ENCODE measurements around the gene ACSF2. TPM values are rescaled to one million over a fixed set of nuclear protein-coding genes. Genes with fewer than 3 reads are reported as not detected.

ACSF2 gene
- total and polyA plus RNA-seq, 2 of the 13 experiments (the other 11 are each of a cell fraction or from before 2014, with no cell fraction given) = 87.3 to 109 TPM

- Histone ChIP-seq H3K4me1 (ENCODE audit: insufficient read depth, low read length) (peaks cover 27% of the 10 kb centered on the region), H3K79me2 (ENCODE audit: insufficient read depth, low read length) (peaks cover 43% of the 10 kb centered on the region), H3K27me3 (ENCODE audit: control insufficient read depth in 1 of 2, insufficient read depth in 2 of 2, low read length in 2 of 2) (peaks cover 0 to 3% of the 10 kb centered on the region in 2 experiments; a peak in 1 of 5 replicates), H2AFZ (ENCODE audit: low read length) (no peak overlapping the region), H3K27ac (ENCODE audit: extremely low read length, insufficient read depth, low read length) (peak overlapping the region; percentile 85), H3K4me2 (ENCODE audit: low read depth, low read length) (peak overlapping the region; percentile 95), H3K9me3 (ENCODE audit: low read length) (peaks cover 4% of the 10 kb centered on the region; the same call in 1 of the 2 replicates), H3K4me3 (replicated peaks in 1 of 3; ENCODE audit: insufficient read depth in 1 of 3, low read depth in 2 of 3, low read length in 3 of 3) (peak overlapping the region; percentile 73 to 99 (median 99)), H3K9ac (ENCODE audit: insufficient read depth, low read depth, low read length) (peak overlapping the region; percentile 98), H3K36me3 (replicated peaks in 1 of 2; ENCODE audit: control insufficient read depth in 1 of 2, insufficient read depth in 2 of 2, low read length in 2 of 2) (peaks cover 24 to 38% of the 10 kb centered on the region in 2 experiments), H4K20me1 (ENCODE audit: insufficient read depth, low read length) (peaks cover 15% of the 10 kb centered on the region; the same call in 1 of the 2 replicates)
- peak; percentile 57 for ATAC-seq
- intact Hi-C loops (cut with micrococcal nuclease; ENCODE audit: unreplicated experiment) (loop anchor here (1.0 kb wide), 3 partner anchors 27 to 82 kb away; partner anchors contain the start of gene RSAD1), in situ Hi-C loops (cut with HindIII; ENCODE audit: extremely low pct_ligation_motif_present, low pct_unique_long_range_greater_than_20kb) (loop anchor here (5.0 kb wide), 1 partner anchor 81 kb away; the partner anchor contains the start of gene RSAD1)
- TSS peak; percentile 60 for BruUV-seq (replicated peaks)
- peak; percentile 38 for DNase-seq (ENCODE audit: low spot score)
- POLR2A ChIA-PET = interaction anchor here (0.5 to 5.4 kb wide), 25 partner anchors 9 to 295 kb away, joined by 3 to 99 read pairs (median 8); partner anchors contain the start of genes ACSF2, EME1, EPN3 and MRPL27
- WGBS (ENCODE audit: low lambda C conversion rate) = 2% methylated on average over 30 of the region's 30 CpGs
- FAIRE-seq = peak; percentile 61
- CTCF ChIA-PET (ENCODE audit: low intra/inter-chr PET ratio, low total read pairs) = interaction anchor here (1.2 to 3.4 kb wide), 4 partner anchors 32 to 86 kb away, joined by 3 to 43 read pairs (median 5); partner anchors contain the start of gene RSAD1
- TF ChIP-seq ZFX (CRISPR knock-in tag; IDR thresholded peaks at IDR 0.05; ENCODE audit: low read depth) (no peak), JUNB (CRISPR knock-in tag; IDR thresholded peaks at IDR 0.05; ENCODE audit: borderline replicate concordance) (no peak), TOPORS (CRISPR knock-in tag; IDR thresholded peaks at IDR 0.05) (no peak), ZNF101 (CRISPR knock-in tag; IDR thresholded peaks at IDR 0.05; ENCODE audit: borderline replicate concordance, low read depth) (0 out of 2 replicates have a peak, but pooled peaks have one; percentile 39), ZNF24 (IDR thresholded peaks at IDR 0.05) (0 out of 2 replicates have a peak, but pooled peaks have one; percentile 42), SPEN (CRISPR knock-in tag; IDR thresholded peaks at IDR 0.05; ENCODE audit: low read depth) (peak; percentile 41; the same call in 1 of the 2 replicates), RNF219 (CRISPR knock-in tag; IDR thresholded peaks at IDR 0.05) (peak; percentile 18; the same call in 1 of the 2 replicates), ERF (CRISPR knock-in tag; IDR thresholded peaks at IDR 0.05) (no peak)
- TF ChIP-seq, protein P1, sequence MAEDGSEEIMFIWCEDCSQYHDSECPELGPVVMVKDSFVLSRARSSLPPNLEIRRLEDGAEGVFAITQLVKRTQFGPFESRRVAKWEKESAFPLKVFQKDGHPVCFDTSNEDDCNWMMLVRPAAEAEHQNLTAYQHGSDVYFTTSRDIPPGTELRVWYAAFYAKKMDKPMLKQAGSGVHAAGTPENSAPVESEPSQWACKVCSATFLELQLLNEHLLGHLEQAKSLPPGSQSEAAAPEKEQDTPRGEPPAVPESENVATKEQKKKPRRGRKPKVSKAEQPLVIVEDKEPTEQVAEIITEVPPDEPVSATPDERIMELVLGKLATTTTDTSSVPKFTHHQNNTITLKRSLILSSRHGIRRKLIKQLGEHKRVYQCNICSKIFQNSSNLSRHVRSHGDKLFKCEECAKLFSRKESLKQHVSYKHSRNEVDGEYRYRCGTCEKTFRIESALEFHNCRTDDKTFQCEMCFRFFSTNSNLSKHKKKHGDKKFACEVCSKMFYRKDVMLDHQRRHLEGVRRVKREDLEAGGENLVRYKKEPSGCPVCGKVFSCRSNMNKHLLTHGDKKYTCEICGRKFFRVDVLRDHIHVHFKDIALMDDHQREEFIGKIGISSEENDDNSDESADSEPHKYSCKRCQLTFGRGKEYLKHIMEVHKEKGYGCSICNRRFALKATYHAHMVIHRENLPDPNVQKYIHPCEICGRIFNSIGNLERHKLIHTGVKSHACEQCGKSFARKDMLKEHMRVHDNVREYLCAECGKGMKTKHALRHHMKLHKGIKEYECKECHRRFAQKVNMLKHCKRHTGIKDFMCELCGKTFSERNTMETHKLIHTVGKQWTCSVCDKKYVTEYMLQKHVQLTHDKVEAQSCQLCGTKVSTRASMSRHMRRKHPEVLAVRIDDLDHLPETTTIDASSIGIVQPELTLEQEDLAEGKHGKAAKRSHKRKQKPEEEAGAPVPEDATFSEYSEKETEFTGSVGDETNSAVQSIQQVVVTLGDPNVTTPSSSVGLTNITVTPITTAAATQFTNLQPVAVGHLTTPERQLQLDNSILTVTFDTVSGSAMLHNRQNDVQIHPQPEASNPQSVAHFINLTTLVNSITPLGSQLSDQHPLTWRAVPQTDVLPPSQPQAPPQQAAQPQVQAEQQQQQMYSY (CRISPR knock-in tag; IDR thresholded peaks at IDR 0.05) = 0 out of 2 replicates have a peak, but pooled peaks have one; percentile 6
- TF ChIP-seq, protein P2, sequence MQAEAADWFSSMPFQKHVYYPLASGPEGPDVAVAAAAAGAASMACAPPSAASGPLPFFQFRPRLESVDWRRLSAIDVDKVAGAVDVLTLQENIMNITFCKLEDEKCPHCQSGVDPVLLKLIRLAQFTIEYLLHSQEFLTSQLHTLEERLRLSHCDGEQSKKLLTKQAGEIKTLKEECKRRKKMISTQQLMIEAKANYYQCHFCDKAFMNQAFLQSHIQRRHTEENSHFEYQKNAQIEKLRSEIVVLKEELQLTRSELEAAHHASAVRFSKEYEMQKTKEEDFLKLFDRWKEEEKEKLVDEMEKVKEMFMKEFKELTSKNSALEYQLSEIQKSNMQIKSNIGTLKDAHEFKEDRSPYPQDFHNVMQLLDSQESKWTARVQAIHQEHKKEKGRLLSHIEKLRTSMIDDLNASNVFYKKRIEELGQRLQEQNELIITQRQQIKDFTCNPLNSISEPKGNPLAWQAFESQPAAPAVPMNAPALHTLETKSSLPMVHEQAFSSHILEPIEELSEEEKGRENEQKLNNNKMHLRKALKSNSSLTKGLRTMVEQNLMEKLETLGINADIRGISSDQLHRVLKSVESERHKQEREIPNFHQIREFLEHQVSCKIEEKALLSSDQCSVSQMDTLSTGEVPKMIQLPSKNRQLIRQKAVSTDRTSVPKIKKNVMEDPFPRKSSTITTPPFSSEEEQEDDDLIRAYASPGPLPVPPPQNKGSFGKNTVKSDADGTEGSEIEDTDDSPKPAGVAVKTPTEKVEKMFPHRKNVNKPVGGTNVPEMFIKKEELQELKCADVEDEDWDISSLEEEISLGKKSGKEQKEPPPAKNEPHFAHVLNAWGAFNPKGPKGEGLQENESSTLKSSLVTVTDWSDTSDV (CRISPR knock-in tag; IDR thresholded peaks at IDR 0.05) = peak; percentile 6; the same call in 1 of the 2 replicates
Measured at GRCh38 chr17:50396261-50397110, 29.5 kb upstream of the ACSF2 start.

Measured in HepG2 (cell line).